HS-5 (cell line): ENCODE results near the gene SULT4A1.

Experiments used
- DNase-seq: peaks from one replicate; pipeline ENCODE4 v3.0.0-alpha.2; 2012; ENCODE audit warnings: low read depth

Gene SULT4A1

GRCh38 chr22:43860831-43861230 lies 1.5 kb downstream of the SULT4A1 start:
- DNase-seq = no peak

DNA sequence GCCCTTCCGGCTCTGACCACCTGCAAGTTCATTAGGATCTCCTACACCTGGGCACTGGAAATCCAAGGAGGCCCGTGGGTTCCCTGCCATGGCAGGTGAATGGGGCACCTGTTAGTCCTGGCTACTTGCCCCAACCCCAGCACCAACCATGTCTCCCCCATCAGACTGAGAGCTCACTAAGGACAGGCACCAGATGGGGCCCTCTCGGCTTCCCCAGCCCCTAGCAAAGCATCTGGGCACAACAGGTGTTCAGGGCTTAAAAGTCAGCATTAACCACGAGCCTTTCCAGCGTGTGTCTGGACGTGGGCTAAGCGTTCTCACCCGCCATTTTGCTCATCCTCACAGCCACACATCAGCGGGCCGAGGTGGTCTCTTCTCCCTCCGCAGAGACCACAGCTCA lies 2.2 kb downstream of the SULT4A1 start:
- no peak for DNase-seq

- no peak for DNase-seq
Observed at GRCh38 chr22:43859621-43860020, 2.7 kb downstream of the SULT4A1 start.

- no peak for DNase-seq
Observed at GRCh38 chr22:43859176-43859575, 3.1 kb downstream of the SULT4A1 start.

DNA sequence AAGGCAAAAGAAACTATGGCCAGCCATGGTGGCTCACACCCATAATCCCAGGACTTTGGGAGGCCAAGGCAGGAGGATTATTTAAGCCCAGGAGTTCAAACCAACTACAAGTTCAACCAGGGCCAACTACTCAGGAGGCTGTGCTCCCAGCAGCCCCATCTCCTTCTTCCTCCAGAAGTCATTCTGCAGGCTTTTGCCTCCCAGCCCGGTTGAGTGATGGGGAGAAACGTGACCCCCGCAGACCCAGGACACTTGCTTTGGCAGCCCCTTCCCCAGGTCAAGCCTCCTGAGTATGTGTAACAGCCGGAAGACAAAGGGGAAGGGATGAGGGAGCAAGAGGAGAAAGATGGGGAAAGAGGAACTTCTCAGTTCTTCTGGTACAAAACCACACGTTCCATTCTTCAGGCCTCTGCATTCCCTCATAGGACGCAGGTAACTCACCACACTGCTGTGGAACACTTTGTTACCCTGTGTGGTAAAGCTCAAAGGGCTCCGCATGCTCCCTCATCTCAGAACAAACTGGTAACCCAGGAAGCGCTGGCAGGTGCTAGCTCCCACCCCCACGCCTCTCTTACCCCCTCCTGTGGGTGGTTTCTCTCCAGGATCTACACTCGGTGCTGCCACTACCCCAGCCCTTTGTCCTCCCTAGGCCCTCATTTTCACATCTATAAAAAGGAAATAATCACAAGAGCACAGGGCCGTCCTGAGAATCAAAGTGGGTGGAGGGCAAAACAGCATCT lies 4.0 kb downstream of the SULT4A1 start:
- DNase-seq = no peak

- no peak for DNase-seq
Observed at GRCh38 chr22:43857367-43857766, 4.9 kb downstream of the SULT4A1 start.

- DNase-seq = no peak
Observed at GRCh38 chr22:43855431-43855830, 6.9 kb downstream of the SULT4A1 start.

DNA sequence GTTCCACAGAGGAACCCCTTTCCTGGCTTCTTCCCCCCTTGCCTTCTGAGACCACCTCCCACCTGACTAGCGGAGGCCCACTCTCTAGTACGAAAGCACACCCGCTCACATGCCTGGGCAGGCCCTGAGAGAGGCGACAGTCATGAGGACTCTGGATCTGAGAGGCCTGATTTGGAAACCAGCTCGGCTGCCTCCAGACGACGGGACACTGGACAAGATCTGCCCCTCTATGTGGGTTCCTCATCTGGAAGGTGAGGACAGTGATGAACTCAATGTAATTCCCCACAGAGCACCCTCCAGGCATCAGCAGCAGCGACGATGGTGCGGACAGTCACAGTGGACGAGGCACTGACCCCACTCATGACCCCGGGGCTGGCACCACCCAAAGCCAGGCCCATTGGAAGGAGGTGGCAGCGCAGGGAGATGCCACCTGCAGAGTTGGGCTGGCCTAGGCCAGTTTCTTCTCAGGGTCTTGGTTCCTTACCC lies 7.5 kb downstream of the SULT4A1 start:
- DNase-seq = no peak

GRCh38 chr22:43854121-43854785 lies 8.1 kb downstream of the SULT4A1 start:
- no peak for DNase-seq

- no peak for DNase-seq
Observed at GRCh38 chr22:43853328-43853931, 8.9 kb downstream of the SULT4A1 start.

- no peak for DNase-seq
Observed at GRCh38 chr22:43852573-43853327, 9.6 kb downstream of the SULT4A1 start.

DNA sequence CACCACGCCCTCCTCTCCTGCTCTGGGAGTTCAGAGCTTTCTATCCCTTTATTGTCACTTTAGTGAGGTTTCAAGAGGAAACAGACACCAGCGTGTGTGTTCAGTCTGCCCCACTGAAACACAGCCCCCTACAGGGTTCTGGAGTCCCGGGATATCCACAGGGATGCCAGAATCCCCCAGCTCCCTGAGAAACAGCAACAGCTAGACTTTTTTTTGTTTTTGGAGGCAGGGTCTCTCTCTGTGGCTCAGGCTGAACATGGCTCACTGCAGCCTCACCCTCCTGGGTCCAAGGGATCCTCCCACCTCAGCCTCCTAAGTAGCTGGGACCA lies 10.4 kb downstream of the SULT4A1 start:
- DNase-seq = no peak

DNA sequence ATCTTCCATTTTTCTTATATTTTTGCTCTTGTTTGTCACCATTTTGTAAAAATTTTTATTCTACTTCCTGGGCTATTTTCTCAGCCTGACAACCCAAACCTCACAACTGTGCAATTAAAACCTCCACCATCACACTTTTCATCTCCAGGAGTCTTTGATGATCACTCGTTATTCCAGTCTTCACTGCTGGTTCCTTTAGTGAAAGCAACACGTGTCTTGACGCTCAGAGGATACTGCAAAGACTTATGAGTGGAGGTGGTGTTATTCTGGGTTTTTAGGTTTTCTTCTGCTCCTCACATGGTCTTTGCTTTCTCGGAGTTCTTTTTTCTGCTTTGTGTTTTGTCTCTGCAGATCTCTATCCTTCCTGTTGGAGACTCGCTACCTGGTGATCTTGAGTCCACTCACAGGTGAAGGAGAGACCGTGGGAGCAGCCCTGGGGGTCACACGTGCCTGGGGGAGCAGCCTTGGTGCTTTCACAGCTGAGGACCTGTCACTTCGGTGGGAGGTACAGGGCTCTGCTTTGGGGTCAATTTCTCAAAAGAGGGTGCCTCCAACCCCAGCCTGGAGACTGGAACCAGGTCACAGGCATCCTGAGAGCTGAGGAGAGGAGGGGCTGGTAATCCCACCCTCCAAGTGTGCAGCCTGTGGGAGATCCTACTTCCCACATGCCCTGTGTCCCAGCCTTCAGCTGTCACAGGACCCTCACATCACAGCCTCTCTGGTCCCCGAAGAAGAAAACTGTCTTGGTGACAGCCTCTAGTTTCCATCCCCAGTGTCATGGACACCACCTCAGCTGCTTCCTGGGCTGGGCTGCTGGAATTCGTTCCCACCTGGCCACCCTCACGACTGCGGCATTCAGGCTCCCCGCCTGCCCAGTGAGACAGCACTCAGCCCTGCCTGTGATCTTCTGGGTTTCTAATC lies 11.0 kb downstream of the SULT4A1 start:
- no peak for DNase-seq

DNA sequence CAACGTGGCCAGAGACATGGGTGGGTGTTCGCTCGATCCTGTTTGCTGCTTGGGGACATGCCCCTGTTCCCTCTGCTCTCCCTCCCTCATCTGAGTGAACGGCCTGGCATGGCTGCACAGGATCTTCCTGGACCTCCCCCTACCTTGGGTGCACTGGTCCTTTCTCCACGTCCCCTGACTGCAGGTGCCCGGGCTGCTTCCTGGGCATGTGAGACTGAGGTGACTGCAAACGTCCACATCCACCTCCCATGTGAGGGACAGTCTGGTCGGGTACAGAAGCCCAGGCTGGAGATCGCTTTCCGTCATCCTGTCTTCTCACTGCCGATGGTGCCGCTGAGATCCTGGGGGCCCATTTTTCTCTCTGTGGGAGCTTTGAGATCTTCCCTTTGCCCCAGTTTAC lies 11.8 kb downstream of the SULT4A1 start:
- no peak for DNase-seq

GRCh38 chr22:43849731-43850130 lies 12.6 kb downstream of the SULT4A1 start:
- DNase-seq = no peak

DNA sequence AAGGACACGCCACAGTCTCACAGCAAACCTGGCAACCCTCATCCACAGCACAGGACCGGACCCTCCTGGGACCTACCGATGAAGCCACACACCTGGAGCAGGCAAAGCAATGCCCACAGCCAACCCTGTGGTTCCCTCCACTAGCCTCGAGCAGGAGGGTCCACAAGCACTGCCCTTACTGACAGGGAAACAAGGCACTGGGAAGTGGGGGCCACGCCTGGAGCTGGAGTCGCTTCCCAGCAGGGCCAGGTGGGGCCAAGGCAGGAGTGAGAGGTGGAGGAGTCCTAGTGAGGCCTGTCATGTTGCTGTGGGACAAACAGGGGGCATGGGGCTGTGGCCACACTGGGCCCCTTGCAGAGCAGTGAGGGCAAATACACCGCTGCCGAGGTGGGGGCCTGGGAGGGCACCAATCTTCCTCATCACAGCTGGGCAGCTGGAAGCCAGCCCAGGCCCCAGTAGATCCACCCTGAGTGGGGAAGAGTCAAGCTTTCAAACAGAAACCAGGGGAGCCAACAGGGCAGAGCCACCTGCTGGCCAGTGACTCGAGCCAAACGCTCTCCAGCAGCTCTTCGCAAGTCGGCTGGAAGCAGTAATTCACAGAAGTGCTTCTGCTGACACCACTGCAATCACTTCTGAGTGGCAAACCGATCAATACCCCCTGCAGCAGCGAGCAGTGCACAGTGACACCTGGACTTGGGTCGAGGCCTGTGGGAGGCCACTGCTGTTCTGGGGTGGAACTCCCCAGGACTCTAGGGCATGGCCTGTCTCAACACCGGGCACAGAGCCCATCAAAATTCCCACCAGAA lies 13.7 kb downstream of the SULT4A1 start:
- no peak for DNase-seq

DNA sequence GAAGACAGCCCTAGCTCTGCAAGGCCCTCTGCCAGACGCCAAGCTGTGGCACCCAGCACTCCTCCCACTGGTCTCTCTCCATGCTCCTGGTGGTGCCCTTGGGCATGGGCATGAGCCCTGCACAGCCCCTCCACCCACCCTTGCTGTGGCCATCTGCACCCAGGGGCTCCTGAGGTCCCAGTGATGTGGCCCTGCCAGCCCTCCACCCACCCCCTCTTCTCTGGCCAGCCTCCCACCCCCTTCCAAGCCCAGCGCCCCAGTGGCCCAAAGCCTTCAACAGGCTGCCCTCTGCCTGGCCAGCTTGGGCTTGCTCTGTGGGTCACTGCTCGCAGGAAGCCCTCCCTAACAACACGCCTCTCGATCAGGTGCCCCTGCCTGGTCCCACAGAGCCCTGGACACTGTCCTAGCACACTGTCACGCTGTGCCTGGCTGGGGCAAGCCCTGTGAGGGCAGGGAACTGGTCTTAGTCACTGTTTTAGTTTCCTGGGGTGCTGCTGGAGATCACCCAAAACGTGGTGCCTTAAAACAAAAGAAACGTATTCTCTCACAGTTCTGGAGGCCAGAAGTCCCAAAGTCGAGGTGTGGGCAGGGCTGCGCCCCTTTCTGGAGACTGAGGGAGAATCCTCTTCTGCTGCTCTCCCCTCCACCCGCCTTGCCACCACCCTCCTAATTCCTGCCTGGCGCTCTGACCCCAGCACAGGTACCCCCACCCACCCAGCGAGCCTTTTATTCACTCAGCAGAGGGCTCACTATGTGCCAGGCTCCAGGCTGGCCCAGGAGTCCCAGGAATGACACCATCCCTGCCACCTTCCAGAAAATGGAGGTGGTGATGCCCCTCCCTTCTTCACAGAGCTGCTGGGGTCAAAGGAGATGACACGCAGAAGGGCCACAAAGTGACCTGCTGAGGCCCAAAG lies 14.7 kb downstream of the SULT4A1 start:
- no peak for DNase-seq

- no peak for DNase-seq
Observed at GRCh38 chr22:43846966-43847365, 15.3 kb downstream of the SULT4A1 start.

DNA sequence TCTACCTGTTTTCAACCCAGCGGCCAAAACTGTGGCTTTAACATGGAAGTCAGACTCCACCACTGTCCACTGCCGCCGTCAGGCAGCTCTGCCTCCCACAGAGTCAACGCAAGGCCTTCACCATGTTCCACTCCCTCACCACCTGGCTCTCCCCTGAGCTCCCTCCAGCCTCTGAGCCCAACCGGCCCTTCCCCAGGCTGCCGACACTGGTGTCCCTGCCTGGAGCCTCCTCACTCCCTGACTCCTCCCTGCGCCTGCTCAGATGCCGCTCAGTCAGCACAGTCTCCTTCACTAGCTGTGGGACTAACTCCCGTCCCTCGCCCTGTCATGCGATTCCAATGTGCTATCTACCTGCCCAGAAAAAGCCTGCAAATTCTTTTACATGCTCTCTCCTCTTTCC lies 16.3 kb downstream of the SULT4A1 start:
- DNase-seq = no peak
